HG02642 (cell line): ENCODE results near the gene KIF22.
A peak's percentile ranks its signal among the peaks of the same experiment; 100 is the strongest.

Source experiments
- ATAC-seq: cut with Tn5 transposase; IDR thresholded peaks from one replicate; pipeline ENCODE4 v1.9.1; 2021; ENCODE audit warnings: mild to moderate bottlenecking; ENCODE audit not compliant: unreplicated experiment, poor library complexity

KIF22 gene

DNA sequence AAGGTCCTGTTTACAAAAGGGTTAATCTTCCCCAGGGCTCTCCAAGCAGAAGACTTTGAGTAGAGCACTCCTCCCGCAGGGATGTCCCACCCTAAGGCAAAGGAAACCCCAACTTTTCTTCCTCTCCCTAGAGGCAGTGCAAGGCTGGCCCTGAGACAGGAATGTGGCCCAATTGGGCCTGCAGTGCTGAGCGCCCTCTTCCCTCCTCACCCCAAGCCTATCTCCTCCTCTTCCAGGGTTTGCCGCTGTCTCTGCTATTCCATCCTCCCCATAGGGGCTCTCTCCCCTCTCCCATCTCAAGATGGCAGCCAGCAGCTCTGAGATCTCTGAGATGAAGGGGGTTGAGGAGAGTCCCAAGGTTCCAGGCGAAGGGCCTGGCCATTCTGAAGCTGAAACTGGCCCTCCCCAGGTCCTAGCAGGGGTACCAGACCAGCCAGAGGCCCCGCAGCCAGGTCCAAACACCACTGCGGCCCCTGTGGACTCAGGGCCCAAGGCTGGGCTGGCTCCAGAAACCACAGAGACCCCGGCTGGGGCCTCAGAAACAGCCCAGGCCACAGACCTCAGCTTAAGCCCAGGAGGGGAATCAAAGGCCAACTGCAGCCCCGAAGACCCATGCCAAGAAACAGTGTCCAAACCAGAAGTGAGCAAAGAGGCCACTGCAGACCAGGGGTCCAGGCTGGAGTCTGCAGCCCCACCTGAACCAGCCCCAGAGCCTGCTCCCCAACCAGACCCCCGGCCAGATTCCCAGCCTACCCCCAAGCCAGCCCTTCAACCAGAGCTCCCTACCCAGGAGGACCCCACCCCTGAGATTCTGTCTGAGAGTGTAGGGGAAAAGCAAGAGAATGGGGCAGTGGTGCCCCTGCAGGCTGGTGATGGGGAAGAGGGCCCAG lies 22.4 kb downstream of the KIF22 start:
- no peak for ATAC-seq

DNA sequence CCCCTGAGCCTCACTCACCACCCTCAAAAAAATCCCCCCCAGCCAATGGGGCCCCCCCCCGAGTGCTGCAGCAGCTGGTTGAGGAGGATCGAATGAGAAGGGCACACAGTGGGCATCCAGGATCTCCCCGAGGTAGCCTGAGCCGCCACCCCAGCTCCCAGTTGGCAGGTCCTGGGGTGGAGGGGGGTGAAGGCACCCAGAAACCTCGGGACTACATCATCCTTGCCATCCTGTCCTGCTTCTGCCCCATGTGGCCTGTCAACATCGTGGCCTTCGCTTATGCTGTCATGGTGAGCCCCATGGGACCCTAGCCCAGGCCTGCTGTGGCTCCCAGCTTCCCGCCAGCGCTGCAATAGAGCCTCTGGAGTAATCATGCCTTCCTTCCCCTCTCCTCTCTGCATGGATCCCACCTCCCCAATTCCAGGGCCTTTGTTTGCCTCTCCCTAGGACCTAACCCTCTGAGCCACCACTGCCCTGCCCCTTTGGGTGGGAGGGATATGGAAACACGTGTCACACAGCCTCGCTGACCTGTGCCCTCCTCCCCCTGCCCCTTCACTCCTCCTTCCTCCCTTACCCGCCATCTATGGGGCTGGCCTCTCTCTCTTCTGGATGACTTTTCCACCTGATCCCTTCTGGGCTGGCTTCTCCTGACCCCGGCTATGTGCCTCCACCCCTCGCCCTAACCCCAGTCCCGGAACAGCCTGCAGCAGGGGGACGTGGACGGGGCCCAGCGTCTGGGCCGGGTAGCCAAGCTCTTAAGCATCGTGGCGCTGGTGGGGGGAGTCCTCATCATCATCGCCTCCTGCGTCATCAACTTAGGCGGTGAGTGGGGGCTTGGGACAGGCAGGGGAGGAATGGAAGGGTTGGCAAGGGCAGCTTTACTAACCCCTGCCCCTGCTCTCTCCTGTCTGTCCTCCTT lies 23.4 kb downstream of the KIF22 start:
- ATAC-seq = no peak

DNA sequence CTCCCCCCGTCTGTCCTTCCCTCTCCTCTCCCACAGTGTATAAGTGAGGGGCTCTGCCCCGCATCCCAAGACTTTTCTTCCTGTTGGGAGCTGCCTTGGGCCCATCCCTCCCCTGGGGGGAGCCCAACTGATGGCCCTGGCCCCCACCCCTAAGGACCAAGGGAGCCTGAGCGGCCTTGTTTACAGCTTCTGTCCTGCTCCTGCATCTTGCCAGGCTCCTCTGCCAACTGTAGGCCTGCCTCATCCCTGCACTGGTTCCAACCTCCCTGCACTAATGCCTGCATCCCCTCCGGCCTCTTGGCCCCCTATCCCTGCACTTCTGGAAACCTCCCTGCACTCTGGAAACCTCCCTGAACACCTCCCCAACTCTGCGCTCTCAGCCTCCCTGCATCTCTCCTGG lies 24.0 kb downstream of the KIF22 start:
- no peak for ATAC-seq

DNA sequence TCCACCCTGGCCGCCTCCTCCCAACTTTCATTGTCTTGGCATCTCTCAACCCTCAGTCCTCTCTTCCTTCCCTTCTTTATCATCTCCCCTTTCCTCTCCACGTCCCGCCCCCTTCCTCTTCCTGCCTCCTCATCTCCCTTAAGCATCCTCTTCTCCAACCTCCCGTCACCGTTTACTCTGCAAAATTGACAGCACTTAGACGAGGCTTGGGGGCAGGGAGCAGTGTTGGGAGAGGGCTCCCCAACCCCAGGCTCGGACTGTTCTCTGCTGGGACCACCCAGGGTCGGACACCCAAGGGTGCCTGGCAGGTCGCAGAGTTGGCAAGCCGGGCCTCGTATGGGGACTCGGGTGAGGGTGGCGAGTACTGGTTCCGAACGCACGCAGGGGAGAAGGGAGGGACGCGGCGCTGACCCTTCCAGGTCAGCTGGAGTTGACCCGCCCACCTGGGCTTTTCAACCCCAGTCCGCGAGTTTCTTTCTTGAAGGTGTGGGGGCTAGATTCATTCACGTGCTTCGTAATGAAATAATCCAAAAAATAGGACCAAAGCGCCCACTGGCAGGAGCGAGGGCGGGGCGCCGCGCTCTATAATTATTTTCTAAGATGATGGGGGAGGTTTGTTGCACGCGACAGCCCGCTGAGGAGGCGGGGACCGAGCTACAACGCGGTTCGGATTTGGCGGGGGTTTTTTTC lies 24.6 kb downstream of the KIF22 start:
- no peak for ATAC-seq

DNA sequence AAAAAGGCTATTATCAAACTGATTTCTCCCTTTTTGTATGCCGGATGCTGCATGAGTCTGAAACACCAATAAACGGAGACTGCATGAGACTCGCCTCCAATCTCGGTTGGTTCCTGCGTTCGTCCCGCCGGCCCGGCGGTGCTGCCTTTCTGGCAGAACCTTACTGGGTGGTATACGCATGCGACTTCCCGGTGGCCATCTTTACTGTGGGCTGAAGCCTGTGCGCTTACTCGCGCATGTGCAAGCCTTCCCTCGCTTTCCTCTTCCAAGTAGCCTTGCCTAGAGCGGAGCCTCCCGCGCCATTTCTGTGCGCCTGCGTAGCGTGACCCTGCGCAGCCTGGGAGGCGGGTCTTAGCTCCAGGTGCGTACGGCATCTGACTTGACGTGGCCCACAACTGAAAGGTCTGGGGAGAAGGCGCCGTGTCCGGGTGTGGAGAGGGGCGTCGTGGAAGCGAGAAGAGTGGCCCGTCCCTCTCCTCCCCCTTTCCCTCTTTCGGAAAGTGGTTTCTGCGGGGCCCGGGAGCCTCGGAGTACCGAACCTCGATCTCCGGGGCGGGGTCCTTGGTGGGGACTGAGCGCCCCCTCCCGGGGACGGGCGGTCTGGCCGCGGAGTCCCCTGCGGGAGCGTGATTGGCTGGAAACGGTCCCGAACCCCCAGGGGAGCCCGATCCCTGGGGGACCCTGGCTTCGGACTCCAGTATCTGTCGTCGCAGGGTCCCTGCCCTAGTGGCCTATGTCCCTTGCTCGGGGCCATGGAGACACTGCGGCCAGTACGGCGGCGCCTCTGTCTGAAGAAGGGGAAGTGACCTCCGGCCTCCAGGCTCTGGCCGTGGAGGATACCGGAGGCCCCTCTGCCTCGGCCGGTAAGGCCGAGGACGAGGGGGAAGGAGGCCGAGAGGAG lies 25.5 kb downstream of the KIF22 start, which contains the start of gene PAGR1:
Gene PAGR1, plus strand, starts transcription at position 360 of the 901 bp plus-strand sequence. Its CDS starts 374 bp downstream, at position 734.
- ATAC-seq = peak; percentile 67

DNA sequence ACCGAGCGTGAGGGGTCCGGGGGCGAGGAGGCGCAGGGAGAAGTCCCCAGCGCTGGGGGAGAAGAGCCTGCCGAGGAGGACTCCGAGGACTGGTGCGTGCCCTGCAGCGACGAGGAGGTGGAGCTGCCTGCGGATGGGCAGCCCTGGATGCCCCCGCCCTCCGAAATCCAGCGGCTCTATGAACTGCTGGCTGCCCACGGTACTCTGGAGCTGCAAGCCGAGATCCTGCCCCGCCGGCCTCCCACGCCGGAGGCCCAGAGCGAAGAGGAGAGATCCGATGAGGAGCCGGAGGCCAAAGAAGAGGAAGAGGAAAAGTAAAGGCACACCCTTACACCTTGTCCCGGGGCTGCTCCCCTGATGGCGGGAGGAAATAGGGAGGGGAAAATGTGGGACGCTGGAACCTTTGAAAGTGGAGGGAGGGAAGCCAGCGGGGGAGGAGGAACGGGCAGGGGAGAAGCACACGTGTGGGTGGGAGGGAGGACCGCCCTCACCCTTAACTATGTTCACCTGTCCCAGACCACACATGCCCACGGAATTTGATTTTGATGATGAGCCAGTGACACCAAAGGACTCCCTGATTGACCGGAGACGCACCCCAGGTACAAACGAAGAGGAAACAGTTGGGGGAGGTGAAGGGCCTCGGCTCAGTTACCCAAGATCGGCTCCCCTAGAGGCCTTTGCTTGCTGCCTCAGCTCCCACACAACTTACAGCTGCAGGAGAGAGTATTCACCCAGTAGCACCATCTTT lies 26.3 kb downstream of the KIF22 start:
- ATAC-seq = peak; percentile 18

DNA sequence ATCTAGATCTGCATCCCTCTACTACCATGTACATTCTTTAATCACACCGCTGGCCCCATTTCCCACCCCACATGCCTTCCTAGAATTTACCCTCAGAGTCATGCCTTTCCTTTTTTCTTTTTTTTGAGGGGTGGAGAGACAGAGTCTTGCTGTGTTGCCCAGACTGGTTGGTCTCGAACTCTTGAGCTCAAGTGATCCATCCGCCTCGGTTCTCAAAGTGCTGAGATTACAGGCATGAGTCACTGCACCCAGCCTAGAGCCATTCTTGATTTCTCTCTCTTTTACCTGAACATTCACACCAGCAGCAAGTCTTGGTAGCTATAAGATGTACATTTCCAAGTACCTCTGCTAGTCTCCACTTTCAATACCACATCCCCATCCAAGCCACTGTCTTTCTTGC lies 27.5 kb downstream of the KIF22 start:
- no peak for ATAC-seq

DNA sequence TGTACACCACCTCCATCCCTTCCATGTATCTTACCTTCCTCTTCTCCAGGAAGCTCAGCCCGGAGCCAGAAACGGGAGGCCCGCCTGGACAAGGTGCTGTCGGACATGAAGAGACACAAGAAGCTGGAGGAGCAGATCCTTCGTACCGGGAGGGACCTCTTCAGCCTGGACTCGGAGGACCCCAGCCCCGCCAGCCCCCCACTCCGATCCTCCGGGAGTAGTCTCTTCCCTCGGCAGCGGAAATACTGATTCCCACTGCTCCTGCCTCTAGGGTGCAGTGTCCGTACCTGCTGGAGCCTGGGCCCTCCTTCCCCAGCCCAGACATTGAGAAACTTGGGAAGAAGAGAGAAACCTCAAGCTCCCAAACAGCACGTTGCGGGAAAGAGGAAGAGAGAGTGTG lies 29.0 kb downstream of the KIF22 start:
- ATAC-seq = no peak

DNA sequence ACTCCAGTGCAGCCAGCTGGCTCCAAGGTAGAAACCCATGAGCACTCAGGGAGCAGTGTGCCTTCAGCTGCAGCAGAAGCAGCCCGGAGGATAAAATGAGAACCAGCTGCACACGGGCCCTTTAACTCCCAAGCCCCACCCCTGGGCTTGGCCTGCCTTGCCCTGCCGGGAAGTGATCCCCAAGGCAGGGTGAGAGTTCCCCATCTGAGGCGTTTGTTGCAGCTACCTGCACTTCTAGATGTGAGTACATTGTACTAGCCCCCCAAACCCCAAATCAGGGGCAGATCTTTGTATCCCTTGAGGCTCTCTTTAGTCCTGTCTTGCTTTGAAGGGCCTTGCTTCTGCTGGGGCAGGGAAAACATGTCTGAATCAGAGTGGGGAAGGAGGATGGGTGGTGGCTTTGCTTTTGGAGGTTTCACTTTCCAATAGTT lies 29.7 kb downstream of the KIF22 start, which contains the start of gene MVP:
Gene MVP, plus strand, starts transcription at position 192 of the 431 bp plus-strand sequence. CDS start 10,088 bp downstream, outside the sequence.
- ATAC-seq = no peak

DNA sequence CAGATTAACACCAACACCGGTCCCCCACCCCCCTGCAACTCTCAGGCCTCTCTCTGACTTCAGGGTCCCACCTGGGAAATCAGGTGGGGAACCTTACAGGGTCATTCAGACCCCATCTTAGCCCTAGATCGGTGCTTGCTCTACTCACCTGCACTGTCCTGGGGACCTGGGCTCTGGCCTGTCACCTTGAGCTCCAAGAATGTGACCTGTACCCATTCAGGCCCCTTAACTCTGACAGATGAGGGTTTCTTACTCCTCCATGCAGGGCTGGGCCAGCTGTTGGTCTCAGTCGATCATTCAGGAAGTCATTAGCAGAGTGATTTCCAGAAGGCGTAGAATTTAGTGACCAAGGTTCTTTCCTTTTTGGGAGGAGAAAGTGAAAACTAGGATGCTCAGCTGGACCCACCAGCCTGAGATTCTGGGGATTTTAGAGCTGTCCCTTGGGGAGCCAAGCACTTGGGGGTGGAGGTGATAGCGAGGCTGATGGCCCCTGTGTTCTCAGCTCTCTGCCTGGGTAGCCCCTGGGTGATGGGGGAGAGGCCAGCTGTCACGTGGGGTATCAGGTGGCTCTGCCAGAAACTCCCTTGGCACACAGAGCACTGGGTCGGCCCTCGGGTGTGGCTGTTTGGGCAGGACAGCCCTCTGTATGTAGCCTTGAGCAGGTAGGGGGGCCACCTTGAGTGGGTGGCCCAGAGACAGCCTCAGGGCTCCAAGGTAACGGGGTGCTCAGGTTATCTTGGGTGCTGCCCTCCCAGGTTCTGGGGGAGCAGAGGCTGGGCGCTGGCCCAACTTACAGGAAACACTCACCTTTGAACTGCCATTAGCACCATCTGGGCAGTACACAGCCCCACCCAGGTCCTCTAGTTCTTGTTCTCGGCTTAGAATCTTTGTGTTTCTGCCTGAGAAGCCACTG lies 30.4 kb downstream of the KIF22 start:
- peak; percentile 41 for ATAC-seq

DNA sequence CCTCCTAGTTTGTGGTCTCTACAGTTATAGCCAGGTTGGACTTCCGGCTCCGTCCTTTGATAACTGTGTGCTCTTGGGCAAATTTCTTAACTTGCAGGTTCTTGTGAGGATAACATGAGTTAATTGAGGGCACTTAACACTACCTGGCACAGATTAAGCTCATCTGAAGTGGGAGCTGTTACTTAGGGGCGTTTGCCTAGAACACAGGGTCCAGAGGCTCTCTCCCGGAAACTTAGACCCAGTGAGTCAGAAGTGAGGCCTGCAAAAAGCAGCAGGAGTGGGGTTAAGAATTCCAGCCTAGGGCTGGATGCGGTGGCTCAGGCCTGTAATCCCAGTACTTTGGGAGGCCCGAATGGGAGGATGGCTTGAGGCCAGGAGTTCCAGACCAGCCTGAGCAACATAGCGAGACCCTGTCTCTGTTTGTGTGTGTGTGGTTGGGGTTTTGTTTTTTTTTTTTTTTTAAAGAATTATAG lies 31.1 kb downstream of the KIF22 start:
- no peak for ATAC-seq

DNA sequence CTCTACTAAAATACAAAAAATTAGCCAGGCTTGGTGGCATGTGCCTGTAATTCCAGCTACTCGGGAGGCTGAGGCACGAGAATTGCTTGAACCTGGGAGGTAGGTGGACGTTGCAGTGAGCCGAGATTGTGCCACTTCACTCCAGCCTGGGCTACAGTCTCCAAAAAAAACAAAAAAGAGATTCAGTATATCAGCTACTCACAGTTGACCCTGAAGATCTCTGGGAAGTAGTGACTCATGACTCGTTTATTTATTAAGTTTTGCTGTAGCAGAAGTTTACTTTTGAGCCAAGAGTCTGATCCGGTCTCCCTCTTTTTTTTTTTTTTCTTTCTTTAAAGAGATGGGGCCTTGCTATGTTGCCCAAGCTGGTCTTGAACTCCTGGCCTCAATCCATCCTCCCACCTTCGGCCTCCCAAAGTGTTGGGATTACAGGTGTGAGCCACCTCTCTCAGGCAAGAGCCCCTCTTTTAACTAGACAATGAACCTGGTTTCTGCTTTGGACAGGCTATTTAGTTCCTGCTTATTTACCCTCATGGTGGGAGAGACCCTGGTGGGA lies 34.1 kb downstream of the KIF22 start:
- ATAC-seq = no peak

DNA sequence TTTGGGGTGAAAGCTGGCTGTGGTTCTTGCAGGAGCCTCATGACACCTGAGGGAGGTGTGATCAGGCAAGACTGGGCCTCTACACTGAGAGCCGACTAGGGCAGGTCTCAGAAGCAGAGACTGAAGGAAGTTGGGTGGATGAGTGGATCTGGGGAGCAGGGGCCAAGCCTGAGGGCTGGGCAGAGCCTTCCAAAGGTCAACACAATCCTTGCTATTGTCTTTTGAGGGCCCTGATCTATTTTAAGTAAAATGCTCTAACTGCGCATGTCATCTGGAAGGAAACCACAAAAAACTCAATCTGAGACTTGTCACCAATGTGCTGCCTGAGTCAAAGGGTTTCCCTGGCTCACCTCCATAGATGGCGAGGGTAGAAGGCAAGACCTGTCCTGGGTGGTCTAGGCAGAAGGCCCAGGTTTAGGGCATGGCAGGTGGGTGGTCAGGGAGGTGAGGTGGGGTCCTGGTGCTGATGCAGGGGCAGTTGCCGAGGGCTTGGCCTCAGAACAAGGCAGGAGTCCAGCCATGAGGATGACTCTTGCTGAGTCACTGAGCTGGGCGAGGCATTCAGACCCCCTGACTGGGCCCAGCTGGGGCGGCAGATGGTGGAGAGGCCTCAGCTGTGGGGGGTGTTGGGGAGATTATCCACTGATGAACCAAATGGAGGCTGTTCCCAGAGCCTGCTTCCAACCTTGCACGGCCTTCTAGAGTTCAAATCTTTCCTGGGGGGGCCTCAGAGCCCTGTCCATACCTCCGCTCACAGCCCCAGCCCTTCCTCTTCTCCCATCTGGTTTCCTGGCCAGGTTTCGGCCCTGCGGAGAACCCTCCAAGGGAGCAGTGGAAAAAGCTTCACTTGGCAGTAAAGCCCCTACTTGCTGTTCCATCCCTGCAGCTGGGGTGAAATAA lies 34.8 kb downstream of the KIF22 start:
- no peak for ATAC-seq

DNA sequence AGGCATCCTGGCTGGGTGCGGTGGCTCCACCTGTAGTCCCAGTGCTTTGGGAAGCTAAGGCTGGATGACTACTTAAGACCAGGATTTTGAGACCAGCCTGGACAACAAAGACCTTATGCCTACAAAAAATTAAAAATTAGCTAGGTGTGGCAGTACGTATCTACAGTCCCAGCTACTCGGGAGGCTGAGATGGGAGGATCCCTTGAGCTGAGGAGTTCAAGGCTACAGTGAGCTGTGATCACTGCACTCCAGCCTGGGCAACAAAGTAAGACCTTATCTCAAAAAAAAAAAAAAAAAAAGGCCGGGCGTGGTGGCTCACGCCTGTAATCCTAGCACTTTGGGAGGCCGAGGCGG lies 35.8 kb downstream of the KIF22 start:
- no peak for ATAC-seq

DNA sequence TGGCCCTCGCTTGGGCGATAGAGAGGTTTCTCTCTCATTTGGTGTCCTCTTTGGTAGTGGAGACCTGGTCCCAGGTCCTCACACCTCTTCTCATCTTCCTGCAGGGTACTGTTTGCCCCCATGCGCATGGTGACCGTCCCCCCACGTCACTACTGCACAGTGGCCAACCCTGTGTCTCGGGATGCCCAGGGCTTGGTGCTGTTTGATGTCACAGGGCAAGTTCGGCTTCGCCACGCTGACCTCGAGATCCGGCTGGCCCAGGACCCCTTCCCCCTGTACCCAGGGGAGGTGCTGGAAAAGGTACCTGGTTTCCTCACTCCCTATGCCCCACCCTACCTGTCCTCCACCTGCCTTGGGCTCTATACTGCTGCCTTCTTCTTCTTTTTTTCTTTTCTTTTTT lies 40.2 kb downstream of the KIF22 start:
- no peak for ATAC-seq

DNA sequence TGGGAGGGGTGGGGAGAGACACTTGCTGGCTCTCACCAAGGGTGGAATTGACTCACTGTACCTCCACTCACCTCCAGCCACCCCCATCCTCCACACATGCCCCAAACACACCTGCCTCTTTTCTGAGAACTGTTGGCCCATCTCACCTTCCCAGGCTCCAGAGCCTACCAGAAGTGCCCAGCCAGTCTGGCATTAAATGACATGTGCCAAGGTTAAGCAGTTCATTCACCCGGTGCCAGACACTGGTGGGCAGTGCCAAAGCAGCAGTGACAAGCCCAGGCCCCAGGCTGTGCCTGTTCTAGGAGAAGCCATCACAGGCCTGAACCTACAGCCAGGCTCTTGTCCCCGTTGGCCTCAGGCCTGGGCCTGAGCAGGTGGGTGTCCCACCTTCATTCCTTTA lies 40.9 kb downstream of the KIF22 start:
- ATAC-seq = no peak
